Activated CD4-positive, alpha-beta memory T cell treated with anti-CD3 and anti-CD28 coated beads for 36 hours (primary cell): Measurements from ENCODE around the gene CD163L1. TPM values are rescaled to one million over a fixed set of nuclear protein-coding genes. Genes with fewer than 3 reads are reported as not detected.
A peak's percentile ranks its signal among the peaks of the same experiment; 100 is the strongest.

Source experiments
- CTCF ChIA-PET: fragments of 350-600 bp; sonication (Branson Sonifier 250); formaldehyde crosslinking; loops from one replicate; lab custom pipeline; 2021; ENCODE audit warnings: antibody characterized with exemption, inconsistent platforms; lab: Charles Lee
- POLR2A ChIA-PET: fragments of 350-600 bp; sonication (Branson Sonifier 250); formaldehyde crosslinking; loops from one replicate; lab custom pipeline; 2021; ENCODE audit warnings: antibody characterized with exemption; lab: Charles Lee
- DNase-seq: peaks from one replicate; pipeline ENCODE4 v3.0.0-alpha.2; 2020
- H3K27ac Mint-ChIP-seq: one replicate; pipeline ENCODE4 v1.8.0; 2021; ENCODE audit warnings: mixed read lengths
- H3K27me3 Mint-ChIP-seq: one replicate; pipeline ENCODE4 v1.8.0; 2021; ENCODE audit warnings: mixed read lengths
- H3K36me3 Mint-ChIP-seq: one replicate; pipeline ENCODE4 v1.8.0; 2021; ENCODE audit warnings: mixed read lengths
- H3K4me1 Mint-ChIP-seq: one replicate; pipeline ENCODE4 v1.8.0; 2021; ENCODE audit warnings: low read depth, mixed read lengths
- H3K4me3 Mint-ChIP-seq: one replicate; pipeline ENCODE4 v1.8.0; 2021; ENCODE audit warnings: mild to moderate bottlenecking, mixed read lengths
- H3K9me3 Mint-ChIP-seq: one replicate; pipeline ENCODE4 v1.8.0; 2021; ENCODE audit warnings: mixed read lengths
- intact Hi-C: fragments of 100-400 bp; cut with micrococcal nuclease; formaldehyde crosslinking; loops from one replicate; pipeline ENCODE4 v1.15.1; 2023
- total RNA-seq, 2 experiments: library from RNA; stranded (reverse); gene quantifications; one replicate each; pipeline ENCODE4 v1.2.3, GENCODE V29; 2021

CD163L1 gene
- total RNA-seq, result not detected

DNA sequence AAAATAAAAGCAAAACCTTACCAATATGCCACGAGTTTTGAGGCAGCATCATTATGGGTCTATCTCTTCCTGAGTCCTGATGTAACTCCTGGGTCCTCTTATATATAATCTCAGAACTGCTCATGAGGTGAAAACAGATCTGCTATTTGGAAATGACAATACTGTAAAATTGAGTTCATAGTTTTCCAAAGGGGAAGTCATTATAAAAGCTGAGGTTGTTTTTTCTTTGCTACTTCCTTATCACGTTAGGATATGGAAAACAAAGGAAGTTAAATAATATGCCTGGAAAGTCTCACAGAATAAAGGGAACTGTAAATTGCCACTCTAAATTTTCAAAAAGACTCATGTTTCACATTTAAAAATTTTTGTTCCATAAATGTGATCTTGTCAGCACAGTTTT is at the start of gene CD163L1:
Gene CD163L1 (minus strand): TSS at position 78 of the 400 bp plus-strand sequence. CDS start 26 bp downstream, at position 52.
- CTCF ChIA-PET, result no interaction called here
- peaks cover 16% of the 10 kb centered on the region for H3K27me3 Mint-ChIP-seq
- no peak for DNase-seq
- intact Hi-C loops, result no loop called here
- no peaks in the 10 kb centered on the region for H3K36me3 Mint-ChIP-seq
- H3K4me3 Mint-ChIP-seq, result no peak within 1 kb of the TSS
- no peak within 1 kb of the TSS for H3K27ac Mint-ChIP-seq
- H3K9me3 Mint-ChIP-seq, result no peaks in the 10 kb centered on the region
- POLR2A ChIA-PET, result no interaction called here
- peaks cover 6% of the 10 kb centered on the region for H3K4me1 Mint-ChIP-seq

DNA sequence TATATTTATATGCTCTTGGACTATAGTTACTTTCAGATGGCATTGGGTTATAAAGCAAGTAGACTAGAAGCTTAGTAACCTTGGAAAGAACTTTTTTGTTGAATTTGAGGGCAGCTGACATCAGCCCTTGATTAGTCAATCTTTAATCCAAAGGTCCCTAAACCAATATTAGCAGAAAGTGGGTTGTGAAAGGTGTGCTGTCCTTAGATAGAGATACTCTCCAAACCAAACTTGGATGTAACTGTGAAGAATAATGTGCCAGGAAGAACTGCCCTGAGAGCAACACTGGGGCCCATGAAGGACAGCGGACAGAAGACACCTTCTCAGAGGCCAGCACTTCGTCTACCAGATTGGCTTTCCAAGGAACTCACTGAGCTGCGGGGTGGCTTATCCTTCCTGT is 49.1 kb upstream of the CD163L1 start:
- no peak for DNase-seq
- H3K27ac Mint-ChIP-seq, result no peak overlapping the region
- no peak overlapping the region for H3K4me3 Mint-ChIP-seq
- intact Hi-C loops, result no loop called here
- CTCF ChIA-PET, result no interaction called here
- peaks cover 16% of the 10 kb centered on the region for H3K27me3 Mint-ChIP-seq
- POLR2A ChIA-PET, result no interaction called here
- H3K9me3 Mint-ChIP-seq, result no peaks in the 10 kb centered on the region
- no peaks in the 10 kb centered on the region for H3K36me3 Mint-ChIP-seq
- no peaks in the 10 kb centered on the region for H3K4me1 Mint-ChIP-seq

DNA sequence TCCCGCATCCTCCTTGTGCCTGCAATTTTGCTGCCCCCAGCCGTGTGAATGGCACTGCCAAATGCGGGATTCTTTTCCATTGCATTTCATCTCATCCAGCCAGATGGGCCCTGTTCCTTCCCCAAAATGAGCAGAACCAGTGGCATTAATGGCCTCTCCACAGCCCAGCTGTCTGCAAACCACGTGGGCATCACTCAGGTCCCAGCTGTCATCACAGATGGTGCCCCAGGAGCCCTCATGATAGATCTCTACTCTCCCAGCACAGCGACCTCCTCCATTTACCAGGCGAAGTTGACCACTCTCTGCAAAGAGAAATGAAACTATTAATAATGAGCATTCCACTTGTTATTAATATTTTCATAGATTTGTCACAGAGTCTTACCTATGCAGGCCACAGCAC is 42.6 kb upstream of the CD163L1 start:
- intact Hi-C loops, result no loop called here
- Mint-ChIP-seq H3K36me3 (no peaks in the 10 kb centered on the region), H3K9me3 (no peaks in the 10 kb centered on the region), H3K4me1 (no peaks in the 10 kb centered on the region), H3K27me3 (peaks cover 8% of the 10 kb centered on the region), H3K27ac (no peak overlapping the region), H3K4me3 (no peak overlapping the region)
- POLR2A ChIA-PET, result no interaction called here
- CTCF ChIA-PET, result no interaction called here
- DNase-seq, result no peak

DNA sequence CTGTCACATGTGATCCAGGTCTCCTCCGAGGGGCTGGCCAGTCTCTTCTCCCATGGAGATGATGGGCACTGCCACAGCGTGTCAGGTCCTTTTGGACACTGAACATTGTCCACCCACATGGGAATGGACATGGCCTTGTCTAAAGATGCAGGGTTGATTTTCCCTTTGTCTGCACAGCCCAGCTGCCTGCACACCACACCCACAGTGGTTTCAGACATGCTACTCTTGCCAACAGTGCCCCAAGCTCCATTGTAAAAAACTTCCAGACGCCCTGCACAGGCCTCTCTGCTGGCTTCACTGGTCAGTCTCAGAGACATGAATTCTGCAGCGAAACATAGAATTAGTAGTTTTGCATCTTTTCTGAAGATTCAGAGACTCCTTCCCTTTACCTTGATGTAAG is 41.1 kb upstream of the CD163L1 start:
- Mint-ChIP-seq H3K36me3 (no peaks in the 10 kb centered on the region), H3K27ac (no peak overlapping the region), H3K4me1 (no peaks in the 10 kb centered on the region), H3K4me3 (no peak overlapping the region), H3K9me3 (no peaks in the 10 kb centered on the region), H3K27me3 (peaks cover 7% of the 10 kb centered on the region)
- DNase-seq, result no peak
- CTCF ChIA-PET, result no interaction called here
- intact Hi-C loops, result no loop called here
- POLR2A ChIA-PET, result no interaction called here

DNA sequence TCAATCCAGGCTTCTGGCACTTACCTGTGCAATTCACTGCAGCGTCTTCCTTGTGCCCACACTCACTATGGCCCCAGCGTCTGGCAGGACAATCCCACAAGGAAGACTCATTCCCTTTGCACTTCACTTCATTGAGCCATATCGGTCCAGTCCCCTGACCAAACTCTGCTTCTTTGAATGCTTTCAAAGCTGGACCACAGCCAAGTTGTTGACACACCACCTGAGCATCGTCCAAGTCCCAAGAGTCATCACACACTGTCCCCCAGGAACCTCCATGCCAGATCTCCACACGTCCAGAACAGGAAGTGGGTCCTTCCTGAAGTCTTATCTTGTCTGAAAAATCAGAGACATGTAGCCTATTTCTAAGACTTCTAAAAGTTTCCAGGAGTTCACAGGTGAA is 39.4 kb upstream of the CD163L1 start:
- Mint-ChIP-seq H3K36me3 (no peaks in the 10 kb centered on the region), H3K4me1 (no peaks in the 10 kb centered on the region), H3K9me3 (no peaks in the 10 kb centered on the region), H3K27ac (no peak overlapping the region), H3K4me3 (no peak overlapping the region), H3K27me3 (peaks cover 7% of the 10 kb centered on the region)
- ChIA-PET CTCF (no interaction called here), POLR2A (no interaction called here)
- intact Hi-C loops, result no loop called here
- no peak for DNase-seq

DNA sequence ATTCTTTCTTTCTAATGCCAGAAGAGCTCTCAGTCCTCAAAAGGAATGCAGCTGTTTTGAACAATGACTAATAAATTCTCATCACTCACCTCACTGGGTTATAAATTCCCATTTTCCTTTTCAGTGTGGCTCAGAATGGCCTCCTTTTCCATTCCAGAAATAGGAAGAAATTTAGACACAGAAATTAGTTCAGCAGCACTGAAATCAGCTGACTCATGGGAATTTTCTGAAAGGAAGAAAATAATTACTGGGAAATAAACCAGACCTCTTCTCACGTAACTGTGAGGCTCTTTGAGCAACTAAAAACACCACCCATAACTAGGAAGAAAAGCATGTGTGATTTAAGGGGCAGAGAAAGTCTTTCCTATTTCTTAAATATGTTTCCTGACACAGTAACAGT is 35.8 kb upstream of the CD163L1 start:
- intact Hi-C loops, result no loop called here
- DNase-seq, result no peak
- no peak overlapping the region for H3K27ac Mint-ChIP-seq
- peaks cover 4% of the 10 kb centered on the region for H3K27me3 Mint-ChIP-seq
- no peak overlapping the region for H3K4me3 Mint-ChIP-seq
- ChIA-PET POLR2A (no interaction called here), CTCF (no interaction called here)
- no peaks in the 10 kb centered on the region for H3K4me1 Mint-ChIP-seq
- no peaks in the 10 kb centered on the region for H3K9me3 Mint-ChIP-seq
- H3K36me3 Mint-ChIP-seq, result no peaks in the 10 kb centered on the region

DNA sequence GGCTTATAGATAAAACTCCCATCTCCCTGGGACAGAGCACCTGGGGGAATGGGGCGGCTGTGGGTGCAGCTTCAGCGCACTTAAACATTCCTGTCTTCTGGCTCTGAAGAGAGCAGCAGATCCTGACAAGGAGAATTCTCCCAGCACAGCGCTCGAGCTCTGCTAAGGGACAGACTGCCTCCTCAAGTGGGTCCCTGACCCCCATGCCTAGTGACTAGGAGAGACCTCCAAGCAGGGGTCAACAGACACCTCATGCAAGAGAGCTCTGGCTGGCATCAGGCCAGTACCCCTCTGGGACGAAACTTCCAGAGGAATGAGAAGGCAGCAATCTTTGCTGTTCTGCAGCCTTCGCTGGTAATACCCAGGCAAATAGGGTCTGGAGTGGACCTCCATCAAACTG is 28.1 kb upstream of the CD163L1 start:
- ChIA-PET POLR2A (no interaction called here), CTCF (interaction anchor here (1.2 kb wide), 1 partner anchor 11 kb away, joined by 4 read pairs; no protein-coding TSS in a partner anchor)
- intact Hi-C loops, result no loop called here
- Mint-ChIP-seq H3K36me3 (no peaks in the 10 kb centered on the region), H3K27me3 (peaks cover 4% of the 10 kb centered on the region), H3K9me3 (peaks cover 9% of the 10 kb centered on the region), H3K27ac (no peak overlapping the region), H3K4me1 (no peaks in the 10 kb centered on the region), H3K4me3 (no peak overlapping the region)
- DNase-seq, result no peak

DNA sequence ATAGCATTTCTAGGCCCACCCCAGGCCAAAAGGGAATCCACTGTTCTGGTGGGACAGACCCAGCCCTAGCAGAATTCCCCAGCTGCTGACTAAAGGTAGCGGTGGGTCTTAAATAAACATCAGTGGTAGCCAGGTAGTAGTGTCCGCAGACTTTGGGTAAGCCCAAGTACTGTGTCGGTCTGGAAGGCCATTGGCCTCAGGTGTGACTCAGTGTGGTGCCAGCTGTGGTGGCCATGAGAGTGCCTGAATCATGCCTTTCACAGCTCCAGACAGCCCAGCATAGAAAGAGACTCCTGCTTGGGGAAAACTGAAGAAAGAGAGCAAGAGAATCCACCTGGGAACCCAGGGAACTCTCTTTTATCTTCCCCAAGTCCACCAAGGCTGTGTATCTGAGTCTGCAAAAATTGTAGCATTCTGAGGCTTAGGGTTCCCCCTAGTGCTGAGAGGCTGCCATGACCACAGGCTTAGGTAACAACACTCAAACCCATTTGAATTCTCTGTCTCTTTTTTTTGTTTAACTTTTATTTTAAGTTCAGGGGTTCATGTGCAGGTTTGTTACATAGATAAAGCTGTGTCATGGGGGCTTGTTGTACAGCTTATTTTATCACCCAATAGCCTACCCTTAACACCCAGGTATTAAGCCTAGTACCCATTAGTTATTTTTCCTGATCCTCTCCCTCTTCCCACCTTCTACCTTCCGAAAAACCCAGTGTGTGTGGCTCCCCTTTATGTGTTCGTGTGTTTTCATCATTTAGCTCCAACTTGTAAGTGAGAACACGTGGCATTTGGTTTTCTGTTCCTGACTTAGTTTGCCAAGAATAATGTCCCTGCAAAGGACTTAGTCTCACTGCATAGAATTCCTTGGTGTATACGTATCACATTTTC is 16.7 kb upstream of the CD163L1 start:
- H3K4me3 Mint-ChIP-seq, result no peak overlapping the region
- H3K4me1 Mint-ChIP-seq, result no peaks in the 10 kb centered on the region
- intact Hi-C loops, result loop anchor here (1.0 to 5.0 kb wide), 3 partner anchors 88 to 241 kb away; no protein-coding TSS in a partner anchor
- H3K36me3 Mint-ChIP-seq, result no peaks in the 10 kb centered on the region
- H3K9me3 Mint-ChIP-seq, result no peaks in the 10 kb centered on the region
- peaks cover 3% of the 10 kb centered on the region for H3K27me3 Mint-ChIP-seq
- no peak overlapping the region for H3K27ac Mint-ChIP-seq
- CTCF ChIA-PET, result interaction anchor here (0.7 to 3.3 kb wide), 13 partner anchors 11 to 440 kb away, joined by 3 to 23 read pairs (median 4); no protein-coding TSS in a partner anchor
- peak; percentile 67 for DNase-seq
- POLR2A ChIA-PET, result no interaction called here

DNA sequence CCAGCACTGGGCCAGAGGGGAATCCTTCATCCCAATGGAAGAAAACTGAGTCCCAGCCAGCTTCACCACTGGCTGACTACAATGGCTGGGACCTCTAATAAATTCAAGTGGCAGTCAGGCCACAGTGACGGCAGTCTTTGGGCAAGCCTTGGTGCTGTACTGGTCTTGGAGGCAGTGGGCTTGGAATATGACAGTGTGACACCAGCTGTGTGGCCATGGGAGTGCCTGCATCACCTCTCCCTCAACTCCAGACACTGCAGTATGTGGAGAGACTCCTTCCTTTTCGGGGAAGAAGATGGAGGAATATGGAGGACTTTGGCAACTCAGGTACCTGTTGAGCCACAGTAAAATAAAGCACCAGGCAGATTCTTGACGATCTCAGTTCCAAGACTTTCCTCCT is 16.0 kb upstream of the CD163L1 start:
- H3K27me3 Mint-ChIP-seq, result no peaks in the 10 kb centered on the region
- ChIA-PET CTCF (interaction anchor here (0.9 to 3.3 kb wide), 8 partner anchors 140 to 255 kb away, joined by 3 to 23 read pairs (median 4); no protein-coding TSS in a partner anchor), POLR2A (no interaction called here)
- H3K27ac Mint-ChIP-seq, result no peak overlapping the region
- no peaks in the 10 kb centered on the region for H3K9me3 Mint-ChIP-seq
- no peak for DNase-seq
- H3K4me3 Mint-ChIP-seq, result no peak overlapping the region
- no peaks in the 10 kb centered on the region for H3K36me3 Mint-ChIP-seq
- H3K4me1 Mint-ChIP-seq, result no peaks in the 10 kb centered on the region
- intact Hi-C loops, result loop anchor here (1.0 to 5.0 kb wide), 3 partner anchors 88 to 241 kb away; no protein-coding TSS in a partner anchor

DNA sequence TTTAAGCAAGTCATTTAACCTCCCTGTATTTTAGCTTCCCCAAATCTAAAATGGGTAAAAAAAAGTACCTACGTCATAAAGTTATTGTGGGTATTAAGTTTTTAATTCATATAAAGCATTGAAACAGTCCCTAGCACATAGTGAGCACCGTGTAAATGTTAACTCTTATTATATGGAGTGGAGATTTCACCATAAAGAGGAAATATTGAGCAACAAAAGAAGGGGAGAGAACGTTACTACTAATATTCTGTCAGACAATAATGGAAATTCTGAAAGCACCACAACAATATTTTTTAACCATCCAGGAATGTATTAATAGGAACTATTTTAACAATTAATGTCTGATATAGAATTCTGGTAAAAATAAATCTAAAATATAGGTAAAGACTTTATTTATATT is 7.8 kb upstream of the CD163L1 start:
- Mint-ChIP-seq H3K36me3 (no peaks in the 10 kb centered on the region), H3K9me3 (peaks cover 6% of the 10 kb centered on the region), H3K27me3 (peaks cover 2% of the 10 kb centered on the region), H3K27ac (no peak overlapping the region), H3K4me1 (no peaks in the 10 kb centered on the region), H3K4me3 (no peak overlapping the region)
- no peak for DNase-seq
- CTCF ChIA-PET, result no interaction called here
- POLR2A ChIA-PET, result no interaction called here
- intact Hi-C loops, result no loop called here

DNA sequence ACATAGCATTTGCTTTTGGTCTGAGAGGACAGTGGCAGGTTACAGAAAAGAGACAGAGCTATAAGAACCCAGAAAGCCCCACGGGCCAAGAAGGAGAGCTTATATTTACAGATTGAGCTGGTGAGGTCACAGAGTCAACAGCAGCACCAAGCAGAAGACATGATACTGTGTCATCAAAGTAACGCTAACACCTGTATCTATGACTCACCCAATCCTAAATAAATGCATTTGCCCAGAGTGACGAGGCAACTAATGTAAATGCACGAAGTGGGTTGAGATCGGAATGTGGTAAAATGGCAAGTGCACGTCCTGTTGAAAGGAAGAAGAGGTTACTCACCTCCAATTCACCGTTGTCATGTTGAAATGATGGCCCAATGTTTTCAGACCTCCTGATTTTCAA is 6.7 kb upstream of the CD163L1 start:
- Mint-ChIP-seq H3K4me3 (no peak overlapping the region), H3K36me3 (no peaks in the 10 kb centered on the region), H3K27ac (no peak overlapping the region), H3K4me1 (no peaks in the 10 kb centered on the region), H3K9me3 (peaks cover 6% of the 10 kb centered on the region), H3K27me3 (peaks cover 2% of the 10 kb centered on the region)
- POLR2A ChIA-PET, result no interaction called here
- intact Hi-C loops, result no loop called here
- CTCF ChIA-PET, result no interaction called here
- no peak for DNase-seq

DNA sequence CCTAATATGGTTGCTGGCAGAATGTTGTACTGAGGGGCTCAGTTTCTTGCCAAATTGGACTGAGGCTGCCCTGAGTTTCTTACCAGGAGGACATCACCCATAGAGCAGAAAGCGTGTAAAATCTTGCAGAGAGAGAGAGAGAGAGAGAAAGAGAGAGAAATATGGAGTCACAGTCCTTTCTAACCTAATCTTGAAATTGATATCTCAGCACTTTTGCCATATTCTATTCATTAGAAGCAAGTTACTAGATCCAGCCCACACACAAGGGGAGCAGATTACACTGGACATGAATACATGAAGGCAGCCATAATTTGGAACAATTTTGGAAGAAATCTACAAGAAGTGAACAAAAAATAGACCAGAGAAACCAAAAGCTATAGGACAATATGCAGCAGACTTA is 4.1 kb upstream of the CD163L1 start:
- CTCF ChIA-PET, result no interaction called here

DNA sequence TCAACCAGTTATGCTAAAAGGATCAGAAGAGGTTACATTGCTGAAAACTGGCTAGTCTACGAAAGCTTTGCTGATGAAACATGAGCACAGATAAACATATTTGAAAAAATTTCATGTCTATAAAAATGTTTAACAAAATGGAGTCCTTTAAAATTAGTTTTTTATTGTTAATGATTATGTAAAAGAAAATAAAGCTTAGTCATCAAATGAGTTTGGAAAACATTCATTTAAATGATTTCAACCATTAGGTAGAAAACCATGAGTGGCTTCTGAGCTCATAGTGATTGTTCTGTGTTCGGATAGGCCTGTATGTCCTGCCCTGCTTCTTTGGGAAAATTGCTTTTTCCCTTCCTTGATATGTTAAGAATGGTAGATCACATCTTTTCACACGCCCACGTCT is 584 bp upstream of the CD163L1 start:
- H3K9me3 Mint-ChIP-seq, result no peaks in the 10 kb centered on the region
- no peaks in the 10 kb centered on the region for H3K36me3 Mint-ChIP-seq
- no peak overlapping the region for H3K27ac Mint-ChIP-seq
- H3K27me3 Mint-ChIP-seq, result peaks cover 11% of the 10 kb centered on the region
- DNase-seq, result no peak
- no peak overlapping the region for H3K4me3 Mint-ChIP-seq
- intact Hi-C loops, result no loop called here
- peaks cover 4% of the 10 kb centered on the region for H3K4me1 Mint-ChIP-seq
- ChIA-PET POLR2A (no interaction called here), CTCF (no interaction called here)

More for the DNA sequence above, 4.1 kb upstream of the CD163L1 start:
- H3K9me3 Mint-ChIP-seq, result no peaks in the 10 kb centered on the region
- no peaks in the 10 kb centered on the region for H3K4me1 Mint-ChIP-seq
- H3K4me3 Mint-ChIP-seq, result no peak overlapping the region
- DNase-seq, result no peak
- H3K27me3 Mint-ChIP-seq, result no peaks in the 10 kb centered on the region
- intact Hi-C loops, result no loop called here
- H3K36me3 Mint-ChIP-seq, result no peaks in the 10 kb centered on the region
- H3K27ac Mint-ChIP-seq, result no peak overlapping the region
- POLR2A ChIA-PET, result no interaction called here
